GM19099 (cell line): Measurements from ENCODE around the gene OR6S1.

Experiments used
- POLR2A ChIP-seq: IDR thresholded peaks from 3 replicates; pipeline ENCODE4 v1.6.1; 2011; ENCODE audit warnings: low read depth; ENCODE audit not compliant: insufficient read length; ENCODE audit errors: extremely low read depth

Gene OR6S1

GRCh38 chr14:20680363-20680762 is 38.9 kb upstream of the OR6S1 start:
- TF ChIP-seq POLR2A, result no peak

GRCh38 chr14:20679907-20680306 is 38.4 kb upstream of the OR6S1 start:
- TF ChIP-seq POLR2A, result no peak

- TF ChIP-seq POLR2A, result no peak
Measured at GRCh38 chr14:20676072-20676471, 34.6 kb upstream of the OR6S1 start.

GRCh38 chr14:20675669-20676068 is 34.2 kb upstream of the OR6S1 start:
- TF ChIP-seq POLR2A, result no peak

- no peak for TF ChIP-seq POLR2A
Measured at GRCh38 chr14:20671597-20672283, 30.2 kb upstream of the OR6S1 start.

GRCh38 chr14:20668969-20669368 is 27.5 kb upstream of the OR6S1 start:
- no peak for TF ChIP-seq POLR2A

- no peak for TF ChIP-seq POLR2A
Measured at GRCh38 chr14:20667957-20668356, 26.5 kb upstream of the OR6S1 start.

GRCh38 chr14:20666400-20666961 is 25.0 kb upstream of the OR6S1 start:
- peak; percentile 70 for TF ChIP-seq POLR2A

- no peak for TF ChIP-seq POLR2A
Measured at GRCh38 chr14:20662968-20663732, 21.7 kb upstream of the OR6S1 start.

- no peak for TF ChIP-seq POLR2A
Measured at GRCh38 chr14:20661197-20661596, 19.7 kb upstream of the OR6S1 start.

- no peak for TF ChIP-seq POLR2A
Measured at GRCh38 chr14:20659813-20660395, 18.4 kb upstream of the OR6S1 start.

- no peak for TF ChIP-seq POLR2A
Measured at GRCh38 chr14:20659336-20659735, 17.8 kb upstream of the OR6S1 start.

GRCh38 chr14:20658246-20658645 is 16.8 kb upstream of the OR6S1 start:
- no peak for TF ChIP-seq POLR2A

- no peak for TF ChIP-seq POLR2A
Measured at GRCh38 chr14:20657216-20658211, 16.0 kb upstream of the OR6S1 start.
